Sigmoid colon (tissue), 4 donors: Measurements from ENCODE around the gene ULK2.

ENCODE experiments used
- CTCF ChIP-seq, 4 experiments: fragments of 450-650 bp in 3 of 4; fragments of 200-600 bp in 1 of 4; IDR thresholded peaks; one replicate each; pipeline ENCODE4 v1.5.1; 2016 to 2019; ENCODE audit warnings: antibody characterized with exemption in 4 of 4, mild to moderate bottlenecking in 3 of 4, moderate library complexity in 2 of 4
- EP300 ChIP-seq, 4 donors: sonication (generic); formaldehyde crosslinking; IDR thresholded peaks; one replicate each; pipeline ENCODE4 v1.6.1; 2017; ENCODE audit warnings: antibody characterized with exemption in 4 of 4
- POLR2A ChIP-seq, 2 donors: fragments of 450-650 bp; IDR thresholded peaks; one replicate each; pipeline ENCODE4 v1.6.1; 2016; ENCODE audit warnings: antibody characterized with exemption in 2 of 2, mild to moderate bottlenecking in 2 of 2, moderate library complexity in 2 of 2
- POLR2AphosphoS5 ChIP-seq, 4 donors: sonication (generic); formaldehyde crosslinking; IDR thresholded peaks; one replicate each; pipeline ENCODE4 v1.6.1; 2017; ENCODE audit warnings: antibody characterized with exemption in 4 of 4

- TF ChIP-seq CTCF (IDR thresholded peaks at IDR 0.05) (no peak), EP300 (IDR thresholded peaks at IDR 0.05) (no peak), POLR2AphosphoS5 (IDR thresholded peaks at IDR 0.05) (no peak), POLR2A (IDR thresholded peaks at IDR 0.05) (no peak)
These were observed 107.9 kb downstream of the ULK2 start for GRCh38 chr17:19759568-19760549.
